Smooth muscle cell of the pulmonary artery (primary cell): Measurements from ENCODE around the gene TIMM10B. TPM values are rescaled to one million over a fixed set of nuclear protein-coding genes. Genes with fewer than 3 reads are reported as not detected.

Source experiments
- total RNA-seq: library from RNA; depleted of rRNA; stranded (reverse); fragments of >200 nt; gene quantifications from 2 replicates; pipeline ENCODE4 v1.2.3, GENCODE V29; 2014

TIMM10B gene, protein sequence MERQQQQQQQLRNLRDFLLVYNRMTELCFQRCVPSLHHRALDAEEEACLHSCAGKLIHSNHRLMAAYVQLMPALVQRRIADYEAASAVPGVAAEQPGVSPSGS
- total RNA-seq: 34.3 and 36.7 TPM in 2 replicates

DNA sequence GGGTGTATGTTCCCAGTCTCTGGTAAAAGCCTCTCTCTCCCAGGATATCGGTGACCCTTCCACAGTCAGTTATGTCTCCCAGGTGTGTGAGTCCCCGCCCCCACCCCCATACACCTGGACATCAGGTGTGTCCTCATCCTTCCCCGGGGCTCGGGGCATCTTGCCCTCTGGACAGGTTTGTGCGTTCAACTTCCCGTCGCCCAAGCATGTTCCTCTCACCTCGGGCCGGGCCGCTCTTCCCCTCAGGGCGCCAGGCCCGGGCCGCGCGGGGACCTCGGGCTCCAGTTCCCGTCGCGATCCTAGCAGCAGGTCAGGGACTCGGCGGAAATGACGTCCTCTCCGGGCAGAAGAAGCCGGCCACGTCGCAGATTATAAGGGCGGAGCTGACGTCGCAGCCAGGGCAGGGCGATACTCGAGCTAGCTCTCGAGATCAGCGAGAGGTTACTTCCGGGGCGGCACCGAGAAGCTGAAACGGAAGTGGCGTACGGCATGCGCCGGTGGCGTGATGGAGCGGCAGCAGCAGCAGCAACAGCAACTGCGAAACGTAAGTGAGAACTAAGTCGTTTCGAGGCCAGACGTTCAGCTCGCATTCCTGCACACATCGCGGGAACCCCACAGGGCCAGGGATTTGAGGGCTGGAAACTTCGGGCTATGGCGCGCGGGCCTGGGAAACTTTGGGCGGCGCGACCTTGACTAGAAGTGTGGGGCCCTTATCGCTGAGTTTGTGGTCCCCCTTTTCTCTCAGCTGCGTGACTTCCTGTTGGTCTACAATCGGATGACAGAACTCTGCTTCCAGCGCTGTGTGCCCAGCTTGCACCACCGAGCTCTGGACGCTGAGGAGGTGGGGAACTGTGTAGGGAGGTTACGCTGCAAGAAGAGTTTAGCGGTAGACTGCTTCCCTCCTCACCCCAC lies at the start of gene TIMM10B, which contains the start of gene ARFIP2:
TIMM10B (plus strand) TSS at position 490 of the 912 bp plus-strand sequence; CDS start at position 506, 16 bp downstream.
ARFIP2 (minus strand) TSS at position 320 of the 912 bp plus-strand sequence. CDS start 910 bp downstream, outside the sequence.

DNA sequence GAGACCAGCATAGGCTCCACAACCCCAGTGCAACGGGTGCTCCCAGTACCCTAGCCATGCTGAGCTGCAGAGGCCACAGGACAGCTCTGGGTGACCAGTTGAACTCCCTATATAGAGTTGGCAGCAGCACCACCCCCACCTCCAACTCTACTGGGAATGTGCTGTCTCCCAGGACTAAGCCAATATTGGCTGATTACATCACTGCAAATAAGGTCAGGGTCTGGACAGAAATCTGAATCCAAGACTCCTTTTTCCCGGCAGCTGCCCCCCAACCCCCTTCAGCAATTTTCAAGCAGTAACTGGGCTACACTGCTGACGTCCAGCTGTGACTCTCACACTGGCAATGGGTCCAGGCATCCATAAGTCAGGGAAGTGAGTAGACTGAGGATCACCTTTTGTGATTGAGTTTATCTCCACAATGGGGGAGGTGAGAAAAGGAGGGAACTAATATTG lies 40.4 kb upstream of the TIMM10B start, which contains the start of gene HPX:
HPX (minus strand) TSS at position 82 of the 453 bp plus-strand sequence; CDS start at position 58, 24 bp downstream.

DNA sequence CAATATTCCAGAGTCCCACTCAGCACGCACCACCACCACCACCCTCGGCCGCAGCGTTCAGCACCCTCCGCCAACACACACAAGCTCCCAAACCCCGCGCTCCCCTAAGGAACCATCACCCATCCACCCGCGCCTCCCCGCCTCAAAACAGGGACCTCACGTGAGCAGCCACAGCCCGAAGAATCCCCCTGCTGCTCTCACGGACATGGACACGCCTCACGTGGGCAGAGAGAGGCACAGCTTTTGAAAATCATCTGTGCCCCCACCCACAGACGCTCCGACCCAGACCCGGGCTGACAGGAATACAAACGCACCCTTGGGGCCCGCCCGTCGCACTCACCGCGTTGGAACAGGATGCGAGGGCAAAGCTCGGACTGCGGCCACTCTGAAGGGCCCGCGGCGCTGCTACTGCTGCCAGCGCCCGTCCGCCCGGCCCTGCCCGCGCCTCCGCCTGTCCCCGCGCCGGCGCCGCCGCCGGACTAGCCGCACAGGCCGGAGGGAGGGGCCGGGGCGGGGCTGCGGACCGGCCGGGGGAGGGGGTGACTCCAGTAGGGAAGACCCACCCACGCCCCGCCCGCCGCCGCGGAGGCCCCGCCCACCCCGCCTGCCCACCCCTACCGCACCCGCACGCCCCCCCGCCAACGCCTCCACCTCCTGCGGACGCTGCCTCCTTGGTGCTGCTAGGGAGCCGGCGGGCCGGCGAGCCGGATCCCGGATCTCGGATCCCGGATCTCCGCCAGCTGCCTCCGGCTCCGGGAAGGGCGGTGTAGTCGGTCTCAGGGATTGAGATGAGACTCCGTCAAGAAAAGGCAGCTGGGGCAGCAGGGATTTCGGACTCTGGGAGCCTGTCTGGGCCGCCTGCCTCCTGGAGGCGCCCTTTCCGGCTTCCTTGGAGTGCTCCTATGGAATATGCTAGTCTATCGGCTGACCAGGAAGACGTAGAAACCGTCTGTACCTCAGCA lies 7.6 kb upstream of the TIMM10B start, which contains the start of gene TRIM3:
TRIM3 (minus strand) TSS at position 491 of the 962 bp plus-strand sequence. CDS start 8,246 bp downstream, outside the sequence.

DNA sequence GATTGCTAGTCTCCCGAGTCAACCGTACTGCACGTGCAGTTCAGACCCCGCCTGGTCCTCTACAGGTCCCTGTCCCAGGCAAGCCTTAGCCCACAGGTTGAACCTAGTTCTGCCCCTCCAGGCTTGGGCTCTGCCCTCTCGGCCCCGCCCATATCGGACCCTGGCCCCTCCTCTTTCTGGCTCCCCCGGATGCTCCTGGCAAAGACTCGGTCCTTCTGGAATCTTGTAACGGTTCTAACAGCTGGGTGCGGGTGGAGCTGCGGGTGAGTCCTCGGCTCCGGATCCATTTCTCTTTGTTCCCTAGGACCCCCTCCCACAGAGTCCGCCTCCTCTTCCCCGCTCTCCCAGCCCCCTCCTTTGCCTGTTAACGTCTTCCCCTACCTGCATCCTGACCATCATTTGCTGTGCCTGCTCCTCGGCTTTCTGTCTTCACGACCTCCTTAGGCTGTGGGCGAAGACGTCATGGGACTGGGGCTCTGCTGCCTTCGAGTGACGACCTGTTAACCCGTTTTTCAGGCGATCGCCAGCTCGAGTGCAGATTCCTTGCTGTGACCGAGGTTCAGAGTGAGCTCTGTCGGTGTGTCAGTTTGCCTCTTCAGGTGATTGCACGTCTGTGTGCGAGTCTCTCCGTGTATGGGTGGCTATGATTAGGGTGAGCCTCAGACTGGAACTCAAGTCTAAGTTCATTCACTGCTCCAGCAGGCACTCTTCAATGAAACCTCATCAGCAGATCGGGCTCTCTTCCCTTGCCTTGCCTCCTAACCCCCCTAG lies 16.0 kb downstream of the TIMM10B start, which contains the start of gene DNHD1:
DNHD1 (plus strand) TSS at position 212 of the 771 bp plus-strand sequence. CDS start 936 bp downstream, outside the sequence.

Other genes with a start within 250 kb of the TIMM10B start
- 13.3 and 21.1 TPM in 2 replicates for gene FHIP1B, start 246.9 kb upstream of the TIMM10B start, total RNA-seq
- 0.07 and 0.17 TPM in 2 replicates for gene CNGA4, start 242.4 kb upstream of the TIMM10B start, total RNA-seq
- not detected in 2 replicates for gene CCKBR, start 221.7 kb upstream of the TIMM10B start, total RNA-seq
- gene CAVIN3, start 161.0 kb upstream of the TIMM10B start, total RNA-seq: 53.3 and 111 TPM in 2 replicates
- gene SMPD1, start 91.0 kb upstream of the TIMM10B start, total RNA-seq: 91.4 and 111 TPM in 2 replicates
- gene APBB1, start 62.4 kb upstream of the TIMM10B start, total RNA-seq: 41.9 and 50.6 TPM in 2 replicates
- 0.78 and 0.92 TPM in 2 replicates for gene HPX, start 40.5 kb upstream of the TIMM10B start, total RNA-seq
- gene TRIM3, start 7.6 kb upstream of the TIMM10B start, total RNA-seq: 40.8 and 53.7 TPM in 2 replicates
- 49.1 and 51.6 TPM in 2 replicates for gene ARFIP2, start 170 bp upstream of the TIMM10B start, total RNA-seq
- 9.0 and 10.7 TPM in 2 replicates for gene DNHD1, start 15.8 kb downstream of the TIMM10B start, total RNA-seq
- 10.7 and 12.5 TPM in 2 replicates for gene RRP8, start 122.1 kb downstream of the TIMM10B start, total RNA-seq
- 218 and 255 TPM in 2 replicates for gene ILK, start 122.3 kb downstream of the TIMM10B start, total RNA-seq
- gene TAF10, start 130.7 kb downstream of the TIMM10B start, total RNA-seq: 39.7 and 58.8 TPM in 2 replicates
- gene TPP1, start 137.9 kb downstream of the TIMM10B start, total RNA-seq: 294 and 429 TPM in 2 replicates
- 6.6 and 52.4 TPM in 2 replicates for gene DCHS1, start 174.3 kb downstream of the TIMM10B start, total RNA-seq
- 49.8 and 61.2 TPM in 2 replicates for gene MRPL17, start 201.8 kb downstream of the TIMM10B start, total RNA-seq